ENCODE data around the gene PNPLA7. TPM values are rescaled to one million over a fixed set of nuclear protein-coding genes. Genes with fewer than 3 reads are reported as not detected.

Gene PNPLA7
- polyA plus RNA-seq, 1 of the 3 experiments (the other 2 are of a cell fraction), result 0.99 TPM

- POLR2A ChIA-PET, result no interaction called here
- Histone ChIP-seq H3F3A (replicated peaks; ENCODE audit: insufficient read depth) (peaks cover 1% of the 10 kb centered on the region), H3K79me2 (ENCODE audit: insufficient read depth) (no peaks in the 10 kb centered on the region), H3K9ac (no peak overlapping the region), H3K4me2 (no peak overlapping the region), H3K9me3 (no peaks in the 10 kb centered on the region), H3K27ac (ENCODE audit: low read depth in 2 of 2, low read length in 1 of 2) (no peak overlapping the region), H3K9me2 (no peaks in the 10 kb centered on the region), H3K27me3 (ENCODE audit: insufficient read depth) (no peaks in the 10 kb centered on the region), H4K20me1 (ENCODE audit: insufficient read depth) (no peaks in the 10 kb centered on the region), H3K36me3 (replicated peaks in 1 of 2; ENCODE audit: control insufficient read depth in 1 of 2, insufficient read depth in 2 of 2, low read length in 1 of 2) (no peaks in the 10 kb centered on the region), H2AFZ (ENCODE audit: low read depth) (no peak overlapping the region), H3K4me3 (ENCODE audit: low read depth in 2 of 2, low read length in 1 of 2) (no peak overlapping the region), H3K4me1 (ENCODE audit: control insufficient read depth in 1 of 2, insufficient read depth in 2 of 2, low read depth in 1 of 2, low read length in 1 of 2) (peaks cover 3 to 4% of the 10 kb centered on the region in 2 experiments; a peak in 2 of 4 replicates)
- 82% methylated on average over 9 of the region's 24 CpGs for WGBS (ENCODE audit: low lambda C conversion rate)
- no peak for TF ChIP-seq TCF12 (IDR thresholded peaks at IDR 0.05)
- TF ChIP-seq FOXM1 (IDR thresholded peaks at IDR 0.05; ENCODE audit: low read depth), result no peak
- TF ChIP-seq GATA2 (CRISPR knock-in tag; IDR thresholded peaks at IDR 0.05), result no peak
- TF ChIP-seq CHD2 (IDR thresholded peaks at IDR 0.05; ENCODE audit: low read length, partially characterized antibody), result no peak
- no peak for TF ChIP-seq SIN3A (IDR thresholded peaks at IDR 0.05; ENCODE audit: borderline replicate concordance, low read depth, low read length)
- DNase-seq, result no peak
- CTCF ChIA-PET, result interaction anchor here (0.7 to 2.0 kb wide), 4 partner anchors 9 to 41 kb away, joined by 3 to 8 read pairs (median 4); partner anchors contain the start of genes EXD3 and NOXA1
Measured at GRCh38 chr9:137436761-137437600, 113.2 kb downstream of the PNPLA7 start.

- TF ChIP-seq NFIC (IDR thresholded peaks at IDR 0.05; ENCODE audit: borderline replicate concordance) (peak; percentile 79), MAX (IDR thresholded peaks at IDR 0.05; ENCODE audit: low read depth) (peak; percentile 34; the same call in 1 of the 2 replicates), NRF1 (IDR thresholded peaks at IDR 0.05; ENCODE audit: low read depth, low read length) (no peak), JUND (IDR thresholded peaks at IDR 0.05) (peak; percentile 78; the same call in 1 of the 2 replicates), FOSL2 (IDR thresholded peaks at IDR 0.05; ENCODE audit: borderline replicate concordance, low read depth) (peak; percentile 88)
- H3K79me2 ChIP-seq (ENCODE audit: insufficient read depth), result no peaks in the 10 kb centered on the region
- H3K4me1 ChIP-seq (ENCODE audit: control insufficient read depth in 1 of 2, insufficient read depth in 2 of 2, low read depth in 1 of 2, low read length in 1 of 2), result peaks cover 1 to 4% of the 10 kb centered on the region in 2 experiments; a peak in 2 of 4 replicates
- no peaks in the 10 kb centered on the region for H3K36me3 ChIP-seq (replicated peaks in 1 of 2; ENCODE audit: control insufficient read depth in 1 of 2, insufficient read depth in 2 of 2, low read length in 1 of 2)
- peak overlapping the region; percentile 41; the same call in 1 of the 2 replicates for H2AFZ ChIP-seq (ENCODE audit: low read depth)
- ChIA-PET POLR2A (no interaction called here), CTCF (interaction anchor here (0.7 to 2.0 kb wide), 3 partner anchors 9 to 40 kb away, joined by 3 to 8 read pairs (median 5); partner anchors contain the start of genes EXD3 and NOXA1)
- peak; percentile 65 for DNase-seq
- no peaks in the 10 kb centered on the region for H3F3A ChIP-seq (replicated peaks; ENCODE audit: insufficient read depth)
- no peaks in the 10 kb centered on the region for H3K27me3 ChIP-seq (ENCODE audit: insufficient read depth)
- no peaks in the 10 kb centered on the region for H4K20me1 ChIP-seq (ENCODE audit: insufficient read depth)
- peak overlapping the region in 1 of 2 experiments; percentile 24; a peak in 1 of 4 replicates for H3K27ac ChIP-seq (ENCODE audit: low read depth in 2 of 2, low read length in 1 of 2)
- H3K4me3 ChIP-seq (ENCODE audit: low read depth in 2 of 2, low read length in 1 of 2), result no peak overlapping the region
- H3K9me2 ChIP-seq, result no peaks in the 10 kb centered on the region
- peak overlapping the region; percentile 41; the same call in 1 of the 2 replicates for H3K4me2 ChIP-seq
- 25% methylated on average over 8 of the region's 42 CpGs for WGBS (ENCODE audit: low lambda C conversion rate)
- no peaks in the 10 kb centered on the region for H3K9me3 ChIP-seq
- H3K9ac ChIP-seq, result no peak overlapping the region; the same call in 1 of the 2 replicates
Measured at GRCh38 chr9:137435980-137436760, 114.0 kb downstream of the PNPLA7 start.

Data from SK-N-SH (cell line).